ENCODE measurements around the gene TSPAN12.
"Not testable (repeated sequence)": the region's sequence is repeated elsewhere in the genome, so short reads cannot be mapped to it uniquely, and the experiment has no call there.

The TSPAN12 gene

DNA sequence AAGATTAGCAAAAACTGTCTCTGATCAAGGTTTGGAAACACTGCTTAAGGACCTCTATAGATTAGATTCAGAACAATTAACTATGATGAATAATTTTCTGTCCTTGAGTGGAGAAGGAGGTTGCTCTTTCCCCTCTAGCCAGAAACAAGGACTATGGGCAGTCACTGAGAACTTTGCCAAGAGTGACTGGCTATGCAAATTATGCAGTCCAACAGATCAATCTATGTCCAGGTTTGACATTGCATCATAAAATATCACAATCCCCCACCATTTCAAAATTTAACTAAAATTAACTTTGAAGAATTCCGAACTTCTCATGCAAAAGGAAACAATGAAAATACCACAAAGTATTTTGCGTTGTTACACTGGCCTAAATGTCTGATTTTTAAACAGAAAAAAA lies 50.6 kb downstream of the TSPAN12 start:
- in situ Hi-C loops (cut with HindIII; ENCODE audit: low sequenced_read_pairs) = no loop called here

DNA sequence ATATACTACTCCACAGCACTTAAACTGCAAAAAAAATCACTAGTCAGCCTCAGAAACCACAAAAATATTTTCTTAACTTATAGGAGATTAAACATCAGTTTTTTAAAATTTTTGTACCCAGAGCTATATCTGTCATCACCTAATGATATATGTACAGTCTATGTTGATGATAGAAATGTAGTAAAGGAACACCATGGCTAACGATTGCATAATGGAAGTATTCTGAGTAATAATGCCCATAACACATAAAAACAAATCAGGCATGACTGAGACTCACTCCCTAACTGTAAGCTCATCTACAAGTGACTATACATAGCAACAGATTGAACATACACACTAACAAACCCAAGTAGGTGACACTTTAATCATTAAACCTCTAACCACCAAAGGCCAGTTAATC lies 51.3 kb downstream of the TSPAN12 start:
- in situ Hi-C loops (cut with HindIII; ENCODE audit: low sequenced_read_pairs) = no loop called here

DNA sequence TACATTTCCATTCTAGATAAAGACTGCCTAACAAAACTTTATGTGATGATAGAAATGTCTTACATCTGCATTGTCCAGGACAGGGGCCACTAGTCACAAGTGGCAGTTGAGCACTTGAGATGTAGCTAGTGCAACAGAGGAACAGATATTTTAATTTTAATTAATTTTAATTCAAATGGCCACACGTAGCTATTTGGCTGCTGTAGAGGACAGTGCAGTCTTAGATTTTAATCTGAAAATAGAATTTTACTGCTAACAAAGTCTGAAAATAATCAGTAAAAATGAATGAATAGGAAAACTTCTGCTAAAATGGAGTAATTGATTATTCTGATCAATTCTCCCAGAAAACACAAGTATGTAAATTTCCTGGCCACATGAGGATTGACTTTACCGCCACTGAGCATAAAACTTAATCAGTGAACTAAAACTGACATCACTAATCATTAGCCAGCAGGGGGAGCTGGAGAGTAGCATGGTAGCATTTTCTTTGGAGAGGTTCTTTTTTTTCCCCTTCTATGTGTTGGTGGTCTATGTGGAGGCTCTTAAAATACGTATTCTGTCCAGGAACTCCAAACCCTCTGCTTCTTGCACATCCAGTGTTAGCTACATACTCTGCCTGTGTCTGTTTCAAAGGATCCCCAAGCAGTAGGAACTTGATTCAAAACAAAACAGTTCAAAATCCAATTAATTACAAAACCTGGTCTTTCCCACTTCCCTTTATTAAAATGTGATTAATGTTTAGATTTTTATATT lies 52.1 kb downstream of the TSPAN12 start:
- in situ Hi-C loops (cut with HindIII; ENCODE audit: low sequenced_read_pairs) = no loop called here

DNA sequence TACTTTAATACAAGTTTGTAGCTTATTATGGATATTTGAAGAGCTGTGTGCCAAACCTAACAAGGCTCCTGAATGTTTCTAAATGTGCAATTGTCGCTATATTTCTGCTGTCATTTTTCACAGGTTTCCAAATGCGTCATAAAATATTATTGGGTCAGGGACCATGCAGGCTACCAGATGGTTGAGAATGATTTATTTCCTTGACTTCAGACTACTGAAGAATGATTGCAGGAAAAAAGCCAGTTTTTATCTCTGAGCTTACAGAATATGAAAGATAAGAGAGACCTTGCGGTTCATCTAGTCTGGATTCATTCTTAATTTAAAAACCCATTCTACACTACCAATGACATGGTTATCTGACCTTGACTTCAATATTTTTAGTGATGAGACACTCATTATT lies 55.2 kb downstream of the TSPAN12 start:
- in situ Hi-C loops (cut with HindIII; ENCODE audit: low sequenced_read_pairs) = no loop called here

DNA sequence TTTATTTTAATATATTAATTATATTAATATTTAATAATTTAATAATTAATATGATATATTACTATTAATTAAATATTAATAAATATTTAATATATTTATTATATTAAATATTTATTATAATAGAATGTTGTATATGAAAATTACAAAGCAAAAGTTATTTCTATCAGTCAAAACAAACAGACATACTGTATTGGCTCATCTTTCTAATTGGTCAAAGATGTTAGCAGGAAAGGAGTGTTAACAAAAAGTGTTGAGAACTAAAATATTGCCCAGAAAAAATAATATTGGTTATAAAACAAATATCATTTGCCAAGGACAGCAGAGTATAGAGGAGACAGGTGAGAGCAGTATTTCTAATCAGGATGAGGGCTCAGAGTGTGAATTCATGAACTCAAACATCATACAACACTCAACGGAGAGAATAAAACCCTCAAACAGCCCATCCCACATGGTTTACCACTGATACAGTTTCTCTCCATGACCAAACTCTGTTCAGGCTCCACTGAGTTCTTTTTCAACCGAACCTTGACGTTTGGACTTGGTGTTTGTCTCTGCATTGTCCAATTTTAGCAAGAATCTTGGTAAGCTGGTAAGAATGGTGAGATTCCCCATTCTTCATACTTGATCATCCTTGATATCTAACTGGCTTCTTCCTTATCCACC lies 58.0 kb downstream of the TSPAN12 start:
- in situ Hi-C loops (cut with HindIII; ENCODE audit: low sequenced_read_pairs) = no loop called here

DNA sequence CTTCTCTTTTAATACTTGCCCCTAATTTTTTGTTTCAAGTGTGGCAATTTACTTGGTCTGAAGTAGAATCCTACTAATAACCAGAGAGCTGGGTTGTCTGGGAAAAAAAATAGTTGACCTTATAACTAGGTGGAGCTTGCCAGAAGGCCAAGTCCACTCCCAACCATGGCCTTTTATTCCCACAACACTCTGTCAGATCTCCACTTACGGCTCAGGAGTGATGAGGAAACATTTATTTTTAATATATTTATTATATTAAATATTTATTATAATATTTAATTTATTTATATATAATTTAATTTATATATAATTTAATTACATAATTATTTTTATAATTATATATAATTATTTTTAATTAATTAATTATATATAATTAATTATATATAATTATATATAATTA lies 58.8 kb downstream of the TSPAN12 start:
- in situ Hi-C loops (cut with HindIII; ENCODE audit: low sequenced_read_pairs) = no loop called here

DNA sequence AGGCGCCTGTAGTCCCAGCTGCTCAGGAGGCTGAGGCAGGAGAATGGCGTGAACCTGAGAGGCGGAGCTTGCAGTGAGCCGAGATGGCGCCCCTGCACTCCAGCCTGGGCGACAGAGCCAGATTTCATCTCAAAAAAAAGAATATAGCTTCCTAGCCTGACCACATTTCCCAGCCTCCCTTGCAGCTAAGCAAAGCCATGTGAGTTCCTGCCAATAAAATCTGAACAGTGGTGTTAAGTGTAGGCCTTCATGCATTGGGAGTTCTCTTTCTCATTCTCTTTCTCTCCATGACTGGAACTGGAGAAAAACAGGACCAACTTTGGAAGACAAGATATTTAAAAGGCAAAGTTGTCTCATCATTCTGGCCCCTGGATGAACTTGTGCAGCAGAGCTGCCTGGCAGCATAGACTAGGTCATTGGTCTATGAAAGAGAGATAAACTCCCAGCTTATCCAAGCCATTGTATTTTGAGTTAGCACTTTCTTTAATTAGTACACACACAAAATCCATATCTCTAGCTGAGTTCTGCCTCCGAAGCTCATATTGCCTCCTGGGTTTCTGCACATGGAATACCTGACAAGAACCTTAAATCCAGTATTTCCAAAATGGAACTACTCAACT lies 60.8 kb downstream of the TSPAN12 start:
- in situ Hi-C loops (cut with HindIII; ENCODE audit: low sequenced_read_pairs) = no loop called here

DNA sequence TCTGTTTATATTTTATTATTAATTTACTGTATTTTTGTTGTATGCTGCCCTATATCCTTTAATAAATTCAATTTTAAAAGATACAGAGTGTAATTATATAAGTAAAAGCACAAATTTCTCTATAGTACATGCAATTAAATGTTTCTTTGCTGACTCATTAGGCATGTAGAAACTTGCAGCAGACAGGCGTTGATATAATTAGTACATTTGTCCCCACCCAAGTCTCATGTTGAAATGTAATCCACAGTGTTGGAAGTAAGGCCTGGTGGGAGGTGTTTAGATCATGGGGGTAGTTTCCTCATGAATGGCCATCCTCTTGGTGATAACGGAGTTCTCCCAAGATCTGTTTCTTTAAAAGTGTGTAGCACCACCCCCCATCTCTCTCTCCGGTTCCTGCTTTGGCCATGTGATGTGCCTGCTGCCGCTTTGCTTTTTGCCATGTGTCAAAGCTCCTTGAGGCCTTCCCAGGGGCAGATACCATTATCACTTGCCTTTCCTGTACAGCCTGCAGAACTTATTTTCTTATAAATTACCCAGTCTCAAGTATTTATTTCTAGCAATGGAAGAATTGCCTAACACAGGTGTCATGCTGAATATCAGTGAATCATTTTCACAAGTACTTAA lies 63.7 kb downstream of the TSPAN12 start:
- in situ Hi-C loops (cut with HindIII; ENCODE audit: low sequenced_read_pairs) = no loop called here

DNA sequence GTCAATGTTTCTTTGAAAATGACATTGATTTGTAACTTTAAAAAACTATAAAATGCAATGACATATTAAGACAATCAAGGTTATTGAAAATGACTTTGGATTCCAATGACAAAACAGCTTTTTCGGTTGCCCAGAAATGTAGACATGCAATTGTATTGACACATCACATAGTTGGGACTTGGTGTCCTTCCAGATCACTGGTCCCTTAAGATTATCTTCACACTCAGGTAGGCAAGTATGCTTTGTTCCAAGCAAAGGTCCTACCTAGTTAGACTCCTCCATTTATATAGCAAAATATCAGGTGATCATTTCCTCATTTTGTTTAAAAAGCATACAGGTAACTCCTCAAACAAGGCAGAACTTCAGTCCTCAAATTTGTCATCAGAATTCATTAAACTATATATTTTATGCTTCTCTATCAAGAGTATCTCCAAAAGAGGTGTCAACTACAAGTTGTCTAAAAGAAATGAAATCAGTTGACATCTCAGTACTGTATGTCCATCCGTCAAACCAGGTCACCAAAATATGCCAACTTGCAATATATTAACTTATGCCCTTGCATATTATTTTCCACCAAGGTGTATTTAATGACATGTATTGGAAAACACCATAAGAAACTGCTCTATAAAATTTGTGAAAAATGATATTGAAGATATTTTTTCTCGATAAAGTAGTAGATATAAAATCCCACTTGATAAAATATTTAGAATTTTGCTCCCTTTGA lies 64.6 kb downstream of the TSPAN12 start:
- in situ Hi-C loops (cut with HindIII; ENCODE audit: low sequenced_read_pairs) = no loop called here

DNA sequence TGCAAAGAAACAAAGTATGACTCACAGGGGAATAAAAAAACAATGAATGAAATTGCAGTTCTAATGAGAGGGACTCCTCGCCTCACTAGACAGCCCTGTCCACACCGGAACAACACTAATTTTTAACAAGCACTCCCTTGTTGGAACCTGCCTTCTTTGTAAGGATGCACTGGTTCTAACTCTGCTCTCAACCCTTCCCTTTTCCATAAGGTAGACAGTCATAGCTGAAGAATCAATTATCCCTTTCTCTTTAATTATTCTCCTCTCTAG lies 65.1 kb downstream of the TSPAN12 start:
- in situ Hi-C loops (cut with HindIII; ENCODE audit: low sequenced_read_pairs) = no loop called here

DNA sequence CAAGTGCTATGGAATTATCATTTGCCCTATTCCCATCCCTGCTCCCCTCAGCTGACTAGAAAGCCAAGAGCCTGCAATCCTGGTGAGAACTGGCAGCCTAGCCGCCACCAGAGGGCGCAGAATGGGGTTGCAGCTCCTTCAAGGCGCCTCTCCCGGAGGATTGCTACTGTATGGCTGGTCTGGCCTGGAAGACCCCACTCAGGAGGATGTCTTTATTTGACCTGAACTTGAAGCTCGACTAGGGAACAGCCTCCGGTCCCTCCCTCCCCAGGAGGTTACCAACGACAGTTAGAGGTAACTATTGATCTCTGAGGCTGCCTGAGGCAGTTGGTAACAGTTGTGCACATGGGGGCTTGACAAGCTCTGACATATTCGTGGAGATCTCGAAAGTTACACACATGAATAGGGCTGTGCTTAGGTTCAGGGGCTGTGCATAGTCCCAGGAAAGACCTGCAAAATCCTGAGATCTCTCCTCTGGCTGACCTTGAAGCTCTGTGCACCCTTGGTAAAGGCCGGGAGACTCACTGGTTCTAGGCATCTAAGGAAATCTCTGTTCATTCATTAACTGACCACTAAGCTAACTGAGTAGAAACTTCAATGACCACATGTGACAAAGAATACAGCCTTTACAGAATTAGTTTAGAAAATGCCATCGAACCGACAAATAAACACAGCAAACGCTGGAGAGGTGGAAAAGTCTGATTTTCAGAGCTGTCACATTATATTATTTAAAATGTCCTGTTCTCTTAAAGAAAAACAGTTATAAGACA lies 65.7 kb downstream of the TSPAN12 start:
- in situ Hi-C loops (cut with HindIII; ENCODE audit: low sequenced_read_pairs) = no loop called here

DNA sequence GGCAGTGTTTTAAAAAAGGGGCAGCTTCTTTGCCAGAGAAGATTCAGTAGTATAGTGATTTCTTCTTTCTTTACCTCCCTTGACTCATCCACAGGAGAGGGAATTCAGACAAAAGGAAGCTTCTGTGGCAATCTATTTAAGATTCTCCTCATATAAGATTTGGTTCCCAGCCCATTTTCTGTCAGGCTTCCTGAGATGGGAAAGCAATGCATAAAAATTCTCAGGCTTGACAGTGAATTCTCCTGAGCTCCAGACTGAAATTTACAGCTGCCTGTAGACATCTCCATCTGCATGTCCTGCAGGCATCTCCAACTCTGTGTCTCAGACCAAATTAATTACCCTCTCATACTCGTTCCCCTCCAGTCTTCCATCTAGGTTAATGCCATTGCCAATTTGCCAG lies 72.8 kb downstream of the TSPAN12 start:
- in situ Hi-C loops (cut with HindIII; ENCODE audit: low sequenced_read_pairs) = no loop called here

DNA sequence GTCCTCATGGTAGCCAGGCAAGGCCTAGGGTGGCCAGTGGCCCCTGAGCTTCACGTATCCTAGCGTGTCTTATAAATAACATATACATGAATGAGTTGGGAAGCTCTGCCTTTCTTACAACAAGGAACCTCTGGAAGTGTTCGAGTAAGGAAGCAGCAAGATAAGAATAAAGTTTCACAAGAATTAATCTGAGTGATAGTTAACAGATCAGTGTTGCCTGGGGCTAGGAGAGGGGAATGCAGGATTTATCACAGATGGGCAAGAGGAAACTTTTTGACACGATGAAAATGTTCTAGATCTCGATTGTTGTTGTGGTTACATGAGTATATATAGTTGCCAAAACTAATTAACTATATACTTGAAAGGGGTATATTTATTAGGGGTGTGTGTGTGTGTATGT lies 74.2 kb downstream of the TSPAN12 start:
- in situ Hi-C loops (cut with HindIII; ENCODE audit: low sequenced_read_pairs) = no loop called here

DNA sequence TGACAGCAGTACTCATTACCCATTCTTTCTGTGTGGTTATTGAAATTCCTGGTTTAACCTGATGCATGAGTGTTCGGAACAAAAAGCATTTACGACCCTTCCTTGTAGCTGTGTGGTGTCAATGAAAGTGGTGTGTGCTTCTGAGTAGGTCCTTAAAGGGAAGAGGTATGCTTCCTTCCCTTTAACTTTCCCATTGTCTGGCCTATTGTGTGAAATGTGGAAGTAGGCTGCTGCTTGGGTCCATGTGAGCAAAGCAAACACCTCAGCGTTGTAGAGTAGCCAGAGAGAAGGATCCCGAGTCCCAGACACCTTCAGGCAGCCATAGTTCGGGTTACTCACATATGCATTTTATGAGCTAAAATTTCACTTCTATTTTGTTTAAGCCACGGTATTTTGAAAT lies 74.7 kb downstream of the TSPAN12 start:
- in situ Hi-C loops (cut with HindIII; ENCODE audit: low sequenced_read_pairs) = no loop called here

DNA sequence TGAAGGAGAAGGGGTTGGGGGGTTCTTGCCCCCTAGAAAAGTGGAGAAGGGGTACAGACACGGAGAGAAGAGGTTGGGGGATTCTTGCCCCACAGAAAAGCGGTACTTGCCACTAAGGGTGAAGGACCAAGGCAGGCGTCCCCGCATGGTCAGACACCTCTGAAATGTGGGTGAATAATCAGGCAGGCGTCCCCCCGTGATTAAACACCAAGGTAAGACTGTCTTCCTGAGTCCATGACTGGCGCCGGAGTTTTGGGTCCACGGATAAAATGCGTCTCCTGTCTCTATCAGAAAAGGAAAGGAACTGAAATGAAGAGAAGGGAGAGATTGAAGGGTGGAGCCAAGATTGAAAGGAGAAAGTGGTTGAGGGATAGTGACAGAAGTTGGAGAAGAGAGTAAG lies 76.0 kb downstream of the TSPAN12 start:
- in situ Hi-C loops (cut with HindIII; ENCODE audit: low sequenced_read_pairs) = not testable (repeated sequence)

DNA sequence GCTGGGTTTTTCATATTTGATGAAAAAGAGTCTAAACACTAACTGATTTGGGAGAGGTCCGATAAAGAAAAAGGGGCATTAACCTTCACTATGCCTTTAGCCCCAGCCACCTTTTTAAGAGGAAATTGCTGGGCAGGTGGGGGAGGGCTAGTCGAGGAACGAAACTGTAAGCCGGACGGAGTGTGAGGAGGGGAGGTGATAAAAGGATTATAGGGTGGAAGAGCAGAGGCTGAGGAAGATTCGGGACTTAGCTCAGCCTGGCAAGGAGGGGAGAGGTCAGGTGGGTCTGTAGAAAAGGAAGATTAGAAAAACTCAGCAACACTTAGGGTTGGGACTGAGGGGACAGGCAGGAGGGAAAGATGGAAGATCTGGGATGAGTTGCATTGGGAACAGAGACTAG lies 77.0 kb downstream of the TSPAN12 start:
- in situ Hi-C loops (cut with HindIII; ENCODE audit: low sequenced_read_pairs) = no loop called here

DNA sequence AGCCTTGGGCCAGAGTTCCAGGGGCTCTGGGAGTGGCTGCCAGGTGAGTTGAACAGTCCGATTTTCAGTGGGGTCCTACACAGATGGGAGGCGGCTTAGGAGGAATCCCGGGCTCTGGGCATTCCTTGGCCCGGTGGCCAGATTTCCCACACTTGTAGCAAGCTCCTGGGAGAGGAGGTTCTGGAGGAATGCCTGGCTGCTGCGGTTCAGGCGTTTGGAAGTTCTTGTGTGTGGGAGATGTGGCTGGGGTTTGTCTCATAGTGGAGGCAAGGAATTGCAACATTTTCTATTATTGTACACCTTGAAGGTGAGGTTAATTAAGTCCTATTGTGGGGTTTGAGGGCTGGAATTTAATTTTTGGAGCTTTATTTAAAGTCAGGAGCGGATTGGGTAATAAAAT lies 77.5 kb downstream of the TSPAN12 start:
- in situ Hi-C loops (cut with HindIII; ENCODE audit: low sequenced_read_pairs) = not testable (repeated sequence)

DNA sequence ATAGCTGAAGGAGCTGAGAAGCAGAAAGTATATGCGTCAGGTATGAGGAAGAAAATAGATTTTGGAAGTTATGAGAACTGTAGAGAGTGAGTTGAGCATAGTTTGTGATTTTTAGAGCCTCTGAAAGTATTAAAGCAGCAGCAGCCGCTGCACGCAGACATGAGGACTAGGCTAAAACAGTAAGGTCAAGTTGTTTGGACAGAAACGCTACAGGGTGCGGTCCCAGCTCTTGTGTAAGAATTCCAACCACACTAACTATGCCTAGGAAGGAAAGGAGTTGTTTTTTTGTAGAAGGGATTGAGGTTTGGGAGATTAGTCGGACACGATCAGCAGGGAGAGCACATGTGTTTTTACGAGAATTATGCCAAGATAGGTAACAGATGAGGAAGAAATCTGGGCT lies 78.9 kb downstream of the TSPAN12 start:
- in situ Hi-C loops (cut with HindIII; ENCODE audit: low sequenced_read_pairs) = not testable (repeated sequence)

DNA sequence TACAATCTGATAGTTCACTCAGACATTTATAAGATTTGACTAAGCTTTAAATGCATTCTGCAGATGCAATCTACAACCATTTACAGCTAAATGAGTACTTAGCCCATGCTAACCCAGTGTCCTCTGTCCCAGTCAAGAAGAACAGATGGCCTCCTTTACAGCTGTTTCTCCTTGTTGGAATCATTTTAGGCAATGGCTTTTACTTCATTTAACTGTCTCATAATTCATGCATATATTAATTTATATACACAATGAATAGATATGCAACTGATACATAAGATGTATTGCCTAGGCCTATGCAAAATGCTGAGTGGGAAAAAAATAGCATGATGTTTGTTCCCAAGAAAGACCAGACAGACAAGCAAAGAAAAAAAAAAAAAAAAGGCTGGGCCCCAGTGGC lies 82.2 kb downstream of the TSPAN12 start:
- in situ Hi-C loops (cut with HindIII; ENCODE audit: low sequenced_read_pairs) = no loop called here

DNA sequence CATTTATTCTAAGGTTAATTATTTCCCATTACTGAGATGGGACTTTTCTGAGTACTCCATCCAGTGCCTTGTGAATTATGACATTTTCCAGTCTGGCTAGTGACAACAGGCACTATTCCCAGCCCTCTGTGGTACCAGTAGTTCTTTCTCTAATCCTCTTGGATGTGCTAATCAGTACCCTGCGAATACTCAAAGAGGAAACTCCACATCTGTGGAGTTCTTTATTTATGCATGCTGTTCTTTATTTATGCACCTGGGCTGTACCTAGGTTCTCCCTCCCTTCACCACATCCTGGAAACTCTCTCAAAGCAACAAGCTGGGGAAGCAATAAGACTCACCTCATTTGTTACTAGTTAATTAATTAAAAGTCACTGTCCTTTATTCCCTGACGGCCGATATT lies 83.5 kb downstream of the TSPAN12 start:
- in situ Hi-C loops (cut with HindIII; ENCODE audit: low sequenced_read_pairs) = no loop called here

DNA sequence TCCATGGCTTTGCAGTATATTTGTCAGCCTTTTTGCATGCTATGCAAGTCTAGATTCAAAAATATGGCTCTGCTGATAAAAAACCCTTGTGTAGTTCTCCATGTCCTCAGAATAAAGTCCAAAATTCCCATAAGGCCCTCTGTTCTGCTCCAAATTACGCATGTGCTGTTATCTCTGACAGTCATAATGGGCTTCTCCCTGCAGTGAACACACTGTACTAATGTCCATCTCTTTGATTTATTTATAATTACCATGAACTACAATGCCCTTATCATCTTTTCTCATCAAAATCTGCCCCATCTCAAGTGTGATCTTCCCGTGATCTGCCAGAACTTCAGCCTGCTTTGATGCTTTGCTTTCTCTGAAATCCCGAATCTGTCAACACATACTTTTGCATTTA lies 87.7 kb downstream of the TSPAN12 start:
- in situ Hi-C loops (cut with HindIII; ENCODE audit: low sequenced_read_pairs) = no loop called here

All from DLD1 (cell line).